Tibial nerve (tissue), 4 donors: Measurements from ENCODE around the gene SMCO4. TPM values are rescaled to one million over a fixed set of nuclear protein-coding genes. Genes with fewer than 3 reads are reported as not detected.
"Not testable (repeated sequence)": the region's sequence is repeated elsewhere in the genome, so short reads cannot be mapped to it uniquely, and the experiment has no call there.

Source experiments
- DNase-seq, 2 donors: peaks; one replicate each; pipeline ENCODE4 v3.0.0-alpha.2; 2019; ENCODE audit warnings: low spot score in 2 of 2
- H3K27ac ChIP-seq, 4 donors: fragments of 200-600 bp; sonication (generic) in 3 of 4; one replicate each; pipeline ENCODE4 v1.5.1; 2017 to 2019; ENCODE audit warnings: mild to moderate bottlenecking in 1 of 4
- H3K27me3 ChIP-seq, 2 donors: fragments of 200-600 bp; sonication (generic) in 1 of 2; one replicate each; pipeline versions ENCODE4 v1.5.1 to v1.6.0; 2017 to 2019
- H3K36me3 ChIP-seq, 3 donors: fragments of 200-600 bp; sonication (generic); one replicate each; pipeline ENCODE4 v1.5.1; 2018 to 2019
- H3K4me1 ChIP-seq, 4 donors: fragments of 200-600 bp; sonication (generic) in 3 of 4; one replicate each; pipeline ENCODE4 v1.5.1; 2017 to 2019
- H3K4me3 ChIP-seq, 4 donors: fragments of 200-600 bp; sonication (generic) in 3 of 4; one replicate each; pipeline ENCODE4 v1.5.1; 2017 to 2019; ENCODE audit warnings: mild to moderate bottlenecking in 1 of 4, moderate library complexity in 1 of 4
- H3K9me3 ChIP-seq, 4 donors: fragments of 200-600 bp; sonication (generic) in 3 of 4; one replicate each; pipeline ENCODE4 v1.5.1; 2017 to 2019
- CTCF ChIP-seq, 5 experiments: fragments of 200-600 bp in 3 of 5; fragments of 450-650 bp in 2 of 5; sonication (generic) in 3 of 5; IDR thresholded peaks; one replicate each; pipeline ENCODE4 v1.5.1; 2016 to 2019; ENCODE audit warnings: antibody characterized with exemption in 5 of 5, mild to moderate bottlenecking in 3 of 5, moderate library complexity in 2 of 5
- EP300 ChIP-seq, 2 donors: sonication (generic); formaldehyde crosslinking; IDR thresholded peaks; one replicate each; pipeline ENCODE4 v1.6.1; 2017; ENCODE audit warnings: antibody characterized with exemption in 2 of 2, mild to moderate bottlenecking in 1 of 2
- POLR2A ChIP-seq, 2 donors: fragments of 450-650 bp; IDR thresholded peaks; one replicate each; pipeline ENCODE4 v1.6.1; 2017; ENCODE audit warnings: antibody characterized with exemption in 2 of 2, mild to moderate bottlenecking in 2 of 2, moderate library complexity in 2 of 2
- WGBS, 2 donors: methylation state at CpG; one replicate each; pipeline ENCODE4 v1.1.5; 2018; 5-methylcytosine and 5-hydroxymethylcytosine counted together
- total RNA-seq, 4 donors: library from RNA; depleted of rRNA; stranded (reverse); fragments of >200 nt; gene quantifications; one replicate each; pipeline ENCODE4 v1.1.0, GENCODE V29; 2016

SMCO4 gene
- total RNA-seq, 4 donors from 2014 or later = 3.7 to 13.8 (median 7.6) TPM

GRCh38 chr11:93537767-93538261 is 5.4 kb downstream of the SMCO4 start:
- H3K36me3 ChIP-seq = no peaks in the 10 kb centered on the region
- peaks cover 0 to 39% (median 7%) of the 10 kb centered on the region in 4 donors for H3K4me1 ChIP-seq
- H3K27ac ChIP-seq = peak overlapping the region in 2 of 4 donors; percentile 62 to 71
- no peaks in the 10 kb centered on the region for H3K9me3 ChIP-seq
- DNase-seq = peak in 1 of 2 donors; percentile 52
- WGBS, 2 donors = 62 to 67% methylated on average over 14 of the region's 14 CpGs
- no peak overlapping the region for H3K4me3 ChIP-seq
- no peaks in the 10 kb centered on the region for H3K27me3 ChIP-seq
- TF ChIP-seq EP300 (IDR thresholded peaks at IDR 0.05) (peak in 1 of 2 donors; percentile 52), CTCF (IDR thresholded peaks at IDR 0.05) (no peak), POLR2A (IDR thresholded peaks at IDR 0.05) (no peak)

- TF ChIP-seq POLR2A (IDR thresholded peaks at IDR 0.05) (no peak), EP300 (IDR thresholded peaks at IDR 0.05) (no peak), CTCF (IDR thresholded peaks at IDR 0.05) (no peak)
- Histone ChIP-seq H3K36me3 (no peaks in the 10 kb centered on the region), H3K27ac (peak overlapping the region in 2 of 4 donors; percentile 62 to 71), H3K27me3 (no peaks in the 10 kb centered on the region), H3K4me1 (peaks cover 0 to 34% (median 7%) of the 10 kb centered on the region in 4 donors), H3K4me3 (no peak overlapping the region), H3K9me3 (no peaks in the 10 kb centered on the region)
- 42 to 50% methylated on average over 5 of the region's 5 CpGs for WGBS, 2 donors
- no peak for DNase-seq
These were observed 6.1 kb downstream of the SMCO4 start for GRCh38 chr11:93537049-93537448.

- TF ChIP-seq EP300 (IDR thresholded peaks at IDR 0.05) (no peak), CTCF (IDR thresholded peaks at IDR 0.05) (no peak), POLR2A (IDR thresholded peaks at IDR 0.05) (no peak)
- 61 to 80% methylated on average over 2 of the region's 2 CpGs for WGBS, 2 donors
- peak overlapping the region in 2 of 4 donors; percentile 62 to 71 for H3K27ac ChIP-seq
- H3K4me1 ChIP-seq = peaks cover 0 to 30% (median 7%) of the 10 kb centered on the region in 4 donors
- H3K4me3 ChIP-seq = no peak overlapping the region
- no peak for DNase-seq
- no peaks in the 10 kb centered on the region for H3K36me3 ChIP-seq
- no peaks in the 10 kb centered on the region for H3K9me3 ChIP-seq
- no peaks in the 10 kb centered on the region for H3K27me3 ChIP-seq
These were observed 6.9 kb downstream of the SMCO4 start for GRCh38 chr11:93536101-93536861.

GRCh38 chr11:93535578-93535977 is 7.6 kb downstream of the SMCO4 start:
- DNase-seq, H3K27me3 ChIP-seq, H3K4me3 ChIP-seq, H3K36me3 ChIP-seq, H3K27ac ChIP-seq, H3K9me3 ChIP-seq: not testable (repeated sequence)
- peaks cover 0 to 33% (median 7%) of the 10 kb centered on the region in 4 donors for H3K4me1 ChIP-seq
- 51 to 68% methylated on average over 2 of the region's 2 CpGs for WGBS, 2 donors

- H3K9me3 ChIP-seq = no peaks in the 10 kb centered on the region
- TF ChIP-seq POLR2A (IDR thresholded peaks at IDR 0.05) (no peak), EP300 (IDR thresholded peaks at IDR 0.05) (no peak)
- no peaks in the 10 kb centered on the region for H3K36me3 ChIP-seq
- H3K27me3 ChIP-seq = no peaks in the 10 kb centered on the region
- H3K4me3 ChIP-seq = no peak overlapping the region
- WGBS, 2 donors = 70 to 85% methylated on average over 5 of the region's 5 CpGs
- H3K4me1 ChIP-seq = peaks cover 0 to 36% (median 21%) of the 10 kb centered on the region in 4 donors
- no peak overlapping the region for H3K27ac ChIP-seq
- DNase-seq = no peak
These were observed 10.4 kb downstream of the SMCO4 start for GRCh38 chr11:93532806-93533205.

GRCh38 chr11:93532281-93532789 is 10.9 kb downstream of the SMCO4 start:
- Histone ChIP-seq H3K27ac (no peak overlapping the region), H3K36me3 (no peaks in the 10 kb centered on the region), H3K9me3 (no peaks in the 10 kb centered on the region), H3K4me1 (peaks cover 0 to 34% (median 19%) of the 10 kb centered on the region in 4 donors), H3K4me3 (no peak overlapping the region), H3K27me3 (no peaks in the 10 kb centered on the region)
- DNase-seq = no peak
- WGBS, 2 donors = 88 to 93% methylated on average over 3 of the region's 3 CpGs
- TF ChIP-seq POLR2A (IDR thresholded peaks at IDR 0.05) (no peak), CTCF (IDR thresholded peaks at IDR 0.05) (no peak), EP300 (IDR thresholded peaks at IDR 0.05) (no peak)
